ENCODE measurements around the gene CCSER1.

CCSER1 gene

GRCh38 chr4:90280954-90281353 lies 153.8 kb downstream of the CCSER1 start:
- no peak for ATAC-seq (ENCODE audit: insufficient read depth, low read depth)
- Histone ChIP-seq H3K79me2 (ENCODE audit: insufficient read depth, low read length) (no peaks in the 10 kb centered on the region), H3K4me3 (ENCODE audit: low read depth in 1 of 2, low read length in 2 of 2) (no peak overlapping the region), H3K9me3 (ENCODE audit: insufficient read depth, low read length, severe bottlenecking) (no peaks in the 10 kb centered on the region), H3K27me3 (ENCODE audit: insufficient read depth, low read length, poor library complexity) (no peaks in the 10 kb centered on the region), H2AFZ (ENCODE audit: low read depth, low read length) (no peak overlapping the region), H3K4me1 (ENCODE audit: insufficient read depth, low read length) (no peaks in the 10 kb centered on the region), H3K27ac (ENCODE audit: low read length) (no peak overlapping the region), H3K4me2 (ENCODE audit: insufficient read depth, low read length) (no peak overlapping the region), H3K36me3 (ENCODE audit: insufficient read depth, low read length) (no peaks in the 10 kb centered on the region), H3K9ac (ENCODE audit: low read depth, low read length) (no peak overlapping the region), H4K20me1 (ENCODE audit: insufficient read depth, low read length) (no peaks in the 10 kb centered on the region)
- DNase-seq: no peak
- TF ChIP-seq EZH2 (IDR thresholded peaks at IDR 0.05; ENCODE audit: borderline replicate concordance, low read depth, low read length, severe bottlenecking): no peak
- TF ChIP-seq CTCF (IDR thresholded peaks at IDR 0.05; ENCODE audit: borderline replicate concordance, extremely low read depth, low read length, poor library complexity, severe bottlenecking): no peak

GRCh38 chr4:90281541-90282355 lies 154.6 kb downstream of the CCSER1 start:
- no peak overlapping the region for H3K9ac ChIP-seq (ENCODE audit: low read depth, low read length)
- H3K79me2 ChIP-seq (ENCODE audit: insufficient read depth, low read length): no peaks in the 10 kb centered on the region
- no peaks in the 10 kb centered on the region for H3K27me3 ChIP-seq (ENCODE audit: insufficient read depth, low read length, poor library complexity)
- ATAC-seq (ENCODE audit: insufficient read depth, low read depth): no peak
- H3K4me1 ChIP-seq (ENCODE audit: insufficient read depth, low read length): no peaks in the 10 kb centered on the region
- TF ChIP-seq EZH2 (IDR thresholded peaks at IDR 0.05; ENCODE audit: borderline replicate concordance, low read depth, low read length, severe bottlenecking): no peak
- TF ChIP-seq CTCF (IDR thresholded peaks at IDR 0.05; ENCODE audit: borderline replicate concordance, extremely low read depth, low read length, poor library complexity, severe bottlenecking): no peak
- no peak overlapping the region for H3K4me3 ChIP-seq (ENCODE audit: low read depth in 1 of 2, low read length in 2 of 2)
- H4K20me1 ChIP-seq (ENCODE audit: insufficient read depth, low read length): no peaks in the 10 kb centered on the region
- no peaks in the 10 kb centered on the region for H3K9me3 ChIP-seq (ENCODE audit: insufficient read depth, low read length, severe bottlenecking)
- H3K27ac ChIP-seq (ENCODE audit: low read length): no peak overlapping the region
- DNase-seq: no peak
- H3K36me3 ChIP-seq (ENCODE audit: insufficient read depth, low read length): no peaks in the 10 kb centered on the region
- no peak overlapping the region for H2AFZ ChIP-seq (ENCODE audit: low read depth, low read length)
- no peak overlapping the region for H3K4me2 ChIP-seq (ENCODE audit: insufficient read depth, low read length)

- Histone ChIP-seq H3K27ac (ENCODE audit: low read length) (no peak overlapping the region), H3K4me3 (ENCODE audit: low read depth in 1 of 2, low read length in 2 of 2) (no peak overlapping the region), H4K20me1 (ENCODE audit: insufficient read depth, low read length) (no peaks in the 10 kb centered on the region), H2AFZ (ENCODE audit: low read depth, low read length) (no peak overlapping the region), H3K79me2 (ENCODE audit: insufficient read depth, low read length) (no peaks in the 10 kb centered on the region), H3K27me3 (ENCODE audit: insufficient read depth, low read length, poor library complexity) (no peaks in the 10 kb centered on the region), H3K4me1 (ENCODE audit: insufficient read depth, low read length) (no peaks in the 10 kb centered on the region), H3K36me3 (ENCODE audit: insufficient read depth, low read length) (no peaks in the 10 kb centered on the region), H3K4me2 (ENCODE audit: insufficient read depth, low read length) (no peak overlapping the region), H3K9ac (ENCODE audit: low read depth, low read length) (no peak overlapping the region), H3K9me3 (ENCODE audit: insufficient read depth, low read length, severe bottlenecking) (no peaks in the 10 kb centered on the region)
- DNase-seq (no peak), ATAC-seq (ENCODE audit: insufficient read depth, low read depth) (no peak)
- no peak for TF ChIP-seq EZH2 (IDR thresholded peaks at IDR 0.05; ENCODE audit: borderline replicate concordance, low read depth, low read length, severe bottlenecking)
- no peak for TF ChIP-seq CTCF (IDR thresholded peaks at IDR 0.05; ENCODE audit: borderline replicate concordance, extremely low read depth, low read length, poor library complexity, severe bottlenecking)
These were observed 163.2 kb downstream of the CCSER1 start for GRCh38 chr4:90290345-90290744.
